Esophagus mucosa (tissue), 1 donor: ENCODE data around the gene NLGN3. TPM values are rescaled to one million over a fixed set of nuclear protein-coding genes. Genes with fewer than 3 reads are reported as not detected.
"Not testable (repeated sequence)": the region's sequence is repeated elsewhere in the genome, so short reads cannot be mapped to it uniquely, and the experiment has no call there.

Experiments
- ATAC-seq: fragments of 200-7000 bp; cut with Tn5 transposase; one replicate; pipeline ENCODE4 v1.9.1; 2020
- total RNA-seq: library from RNA; stranded (reverse); gene quantifications from one replicate; pipeline ENCODE4 v1.2.4, GENCODE V29; 2023
- donor health status: DM: yes; HTN: yes; CAD: no.

NLGN3 gene
- total RNA-seq, 1 donor from 2014 or later, result 0.08 TPM

DNA sequence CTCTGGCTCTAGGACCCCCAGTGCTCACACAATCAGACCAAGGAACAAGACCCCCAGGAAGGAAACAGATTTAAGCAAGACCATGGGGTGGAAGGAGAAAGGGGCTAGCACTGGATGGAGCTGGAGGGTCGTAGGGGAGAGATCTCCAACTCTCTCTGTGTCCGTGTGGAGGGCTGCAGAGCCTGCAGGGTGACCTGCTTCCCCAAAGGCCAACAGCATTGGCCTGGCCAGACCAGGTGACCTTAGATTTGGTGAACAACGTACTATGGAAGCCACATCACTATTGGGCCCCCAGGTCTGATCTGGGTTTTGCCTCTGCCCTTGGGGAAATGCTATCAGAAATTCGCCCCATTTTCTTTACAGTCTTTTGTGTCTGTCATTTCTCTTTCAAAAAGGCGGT, 26.0 kb downstream of the NLGN3 start:
- no peak for ATAC-seq

DNA sequence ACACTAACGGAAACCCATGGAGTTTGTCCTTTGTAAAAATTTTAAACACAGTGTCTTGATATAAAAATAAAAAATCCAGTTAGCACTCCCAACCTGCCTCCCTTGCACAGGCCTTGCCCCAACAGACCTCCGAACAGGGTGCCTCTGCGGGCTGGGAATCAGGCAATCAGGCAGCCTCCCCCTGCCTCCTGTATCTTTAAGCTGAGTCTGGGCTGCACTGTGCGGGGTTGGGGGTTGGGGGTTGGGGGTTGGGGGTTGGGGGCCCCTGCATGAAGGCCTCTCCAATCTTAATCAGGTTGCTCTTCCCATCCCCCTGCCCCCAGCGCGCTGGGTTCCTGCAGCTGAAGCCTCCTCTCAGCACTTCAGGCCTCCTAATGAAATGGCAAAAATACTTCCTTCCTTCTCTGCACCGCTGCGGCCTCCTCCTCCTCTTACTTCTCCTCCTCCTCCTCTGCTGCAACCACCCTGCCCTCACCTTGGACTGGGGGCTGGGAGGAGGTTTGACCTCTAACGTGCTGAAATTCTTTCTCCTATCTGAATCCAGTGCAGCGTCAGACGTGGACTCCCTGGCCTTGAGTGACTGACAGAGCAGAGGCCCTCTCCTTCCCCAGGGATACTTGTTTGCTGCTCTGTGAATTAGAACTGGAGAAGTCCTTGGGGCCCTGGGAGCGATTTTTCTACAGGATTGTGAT, 26.6 kb downstream of the NLGN3 start:
- ATAC-seq, result no peak

DNA sequence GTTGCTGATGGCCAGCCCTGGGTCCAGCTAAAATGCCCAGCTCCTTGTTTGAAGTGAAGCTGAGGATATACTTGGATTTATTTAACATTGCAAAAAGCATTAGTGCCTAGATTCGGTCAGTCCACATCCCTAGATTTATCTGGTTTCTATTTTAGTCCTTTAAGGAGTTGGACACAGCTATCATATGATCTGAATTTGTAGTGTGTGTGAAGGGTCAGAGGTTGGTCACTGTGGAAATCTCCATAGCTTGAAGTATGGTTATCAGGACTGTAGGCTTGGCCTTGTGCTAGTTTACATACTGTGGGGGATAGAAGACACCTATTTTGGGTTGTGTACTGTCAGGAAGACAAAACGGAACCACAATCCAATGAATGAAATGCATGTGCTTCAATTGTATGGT, 28.8 kb downstream of the NLGN3 start:
- no peak for ATAC-seq

DNA sequence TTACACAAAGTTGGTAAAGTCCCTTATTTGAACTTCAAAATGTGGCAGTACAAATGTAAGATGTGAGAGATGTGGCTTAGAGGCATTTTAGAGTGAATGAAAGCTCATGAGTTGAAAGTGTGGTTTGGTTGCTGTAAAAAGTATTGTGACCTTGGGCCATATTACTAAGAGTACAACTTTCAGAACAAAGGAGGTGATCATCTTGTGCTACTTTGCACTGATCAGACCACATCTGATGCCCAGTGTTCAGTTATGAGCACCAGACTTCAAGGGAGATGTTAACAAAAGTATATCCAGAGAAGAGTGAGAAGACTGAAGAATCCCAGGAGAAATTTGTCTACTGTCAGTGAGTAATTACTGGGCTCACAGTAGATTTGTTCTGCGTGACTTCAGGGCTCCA, 30.2 kb downstream of the NLGN3 start:
- ATAC-seq, result no peak

DNA sequence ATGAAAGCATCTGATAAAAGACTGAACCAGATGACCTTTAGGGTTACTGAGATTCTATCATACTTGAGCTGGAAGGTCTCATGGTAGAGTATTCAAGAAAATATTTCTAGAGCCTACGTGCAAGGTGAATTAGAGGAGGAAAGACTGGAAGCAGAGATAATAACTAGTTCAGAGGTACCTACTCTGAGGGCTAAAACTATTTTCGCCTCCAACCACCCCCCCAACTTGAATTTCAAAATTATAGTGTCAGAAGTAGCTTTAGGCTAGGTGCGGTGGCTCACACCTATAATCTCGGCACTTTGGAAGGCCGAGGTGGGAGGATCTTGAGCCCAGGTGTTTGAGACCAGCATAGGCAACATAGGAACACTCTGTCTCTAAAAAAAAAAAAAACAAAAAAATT, 30.9 kb downstream of the NLGN3 start:
- ATAC-seq, result no peak

DNA sequence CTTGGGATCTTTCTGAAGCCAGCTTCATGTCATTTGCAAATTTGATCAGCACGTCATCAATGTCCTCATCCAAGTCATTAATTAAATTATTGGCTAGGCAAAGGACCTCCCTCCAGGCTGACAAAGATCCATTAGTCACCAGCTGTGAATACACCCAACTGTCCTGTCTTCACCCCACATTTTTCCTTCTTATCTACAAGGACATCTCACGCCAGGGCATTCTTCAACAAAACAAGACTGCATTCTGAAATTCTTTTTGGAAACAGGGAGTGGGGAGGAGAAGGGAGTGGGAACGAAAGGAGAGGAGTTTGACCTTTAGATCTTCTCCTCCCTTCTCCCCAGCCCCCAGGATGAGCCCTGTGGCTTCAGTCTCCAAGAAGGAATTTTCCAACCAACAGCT, 32.7 kb downstream of the NLGN3 start:
- ATAC-seq, result no peak

DNA sequence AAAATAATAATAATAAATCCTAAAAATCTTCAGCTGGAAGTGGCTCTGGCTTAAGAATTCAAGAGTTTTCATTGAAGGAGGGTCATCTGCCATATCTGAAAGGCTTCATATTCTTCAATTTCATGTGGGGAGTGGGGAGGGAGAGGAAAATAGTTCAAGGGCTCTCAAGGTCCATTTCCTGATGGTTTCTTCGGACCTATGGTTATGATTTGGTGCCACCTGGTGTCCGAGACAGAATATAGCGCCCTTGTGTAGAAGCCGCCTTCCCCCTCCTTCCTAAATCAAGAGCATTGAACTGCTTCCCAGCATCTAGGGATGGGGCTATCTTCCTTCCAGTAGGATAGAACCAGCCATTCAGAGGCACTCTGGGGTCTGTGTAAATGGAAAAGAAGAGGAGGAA, 34.3 kb downstream of the NLGN3 start:
- peak; percentile 53 for ATAC-seq

DNA sequence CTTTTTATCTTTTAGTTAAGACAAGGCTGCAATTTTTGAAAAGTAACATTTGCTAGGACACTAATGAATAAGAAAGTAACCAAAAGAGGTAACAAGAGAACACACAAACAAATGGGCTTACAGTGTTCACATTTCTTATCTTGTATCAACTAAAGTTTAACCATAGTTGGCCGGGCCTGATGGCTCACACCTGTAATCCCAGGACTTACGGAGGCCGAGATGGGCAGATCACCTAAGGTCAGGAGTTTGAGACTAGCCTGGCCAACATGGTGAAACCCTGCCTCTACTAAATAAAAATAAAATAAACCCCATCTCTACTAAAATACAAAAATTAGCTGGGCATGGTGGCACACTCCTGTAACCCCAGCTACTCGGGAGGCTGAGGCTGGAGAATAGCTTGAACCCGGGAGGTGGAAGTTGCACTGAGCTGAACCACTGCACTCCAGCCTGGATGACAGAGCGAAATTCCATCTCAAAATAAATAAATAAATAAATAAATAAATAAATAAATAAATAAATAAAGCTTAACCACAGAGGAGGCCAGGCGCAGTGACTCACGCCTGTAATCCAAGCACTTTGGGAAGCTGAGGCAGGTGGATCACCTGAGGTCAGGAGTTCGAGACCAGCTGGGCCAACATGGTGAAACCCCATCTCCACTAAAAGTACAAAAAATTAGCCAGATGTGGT, 36.1 kb downstream of the NLGN3 start:
- ATAC-seq, result not testable (repeated sequence)

DNA sequence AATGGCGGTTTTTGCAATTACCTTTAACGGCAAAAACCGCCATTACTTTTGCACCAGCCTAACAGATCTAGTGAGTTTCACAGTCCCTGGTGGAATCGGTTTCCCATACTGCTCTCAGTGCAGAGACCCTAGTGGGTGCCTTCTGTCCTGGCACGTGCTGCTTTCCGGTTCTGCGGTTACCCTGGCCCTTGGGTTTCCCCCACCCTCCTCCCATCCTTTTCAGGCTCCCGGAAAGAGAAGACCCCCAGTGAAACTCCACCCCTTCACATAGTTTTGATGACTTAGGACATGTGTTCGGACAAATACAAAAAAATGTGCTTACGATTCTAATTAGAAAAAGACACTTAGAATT, 36.9 kb downstream of the NLGN3 start:
- ATAC-seq, result peak; percentile 36

DNA sequence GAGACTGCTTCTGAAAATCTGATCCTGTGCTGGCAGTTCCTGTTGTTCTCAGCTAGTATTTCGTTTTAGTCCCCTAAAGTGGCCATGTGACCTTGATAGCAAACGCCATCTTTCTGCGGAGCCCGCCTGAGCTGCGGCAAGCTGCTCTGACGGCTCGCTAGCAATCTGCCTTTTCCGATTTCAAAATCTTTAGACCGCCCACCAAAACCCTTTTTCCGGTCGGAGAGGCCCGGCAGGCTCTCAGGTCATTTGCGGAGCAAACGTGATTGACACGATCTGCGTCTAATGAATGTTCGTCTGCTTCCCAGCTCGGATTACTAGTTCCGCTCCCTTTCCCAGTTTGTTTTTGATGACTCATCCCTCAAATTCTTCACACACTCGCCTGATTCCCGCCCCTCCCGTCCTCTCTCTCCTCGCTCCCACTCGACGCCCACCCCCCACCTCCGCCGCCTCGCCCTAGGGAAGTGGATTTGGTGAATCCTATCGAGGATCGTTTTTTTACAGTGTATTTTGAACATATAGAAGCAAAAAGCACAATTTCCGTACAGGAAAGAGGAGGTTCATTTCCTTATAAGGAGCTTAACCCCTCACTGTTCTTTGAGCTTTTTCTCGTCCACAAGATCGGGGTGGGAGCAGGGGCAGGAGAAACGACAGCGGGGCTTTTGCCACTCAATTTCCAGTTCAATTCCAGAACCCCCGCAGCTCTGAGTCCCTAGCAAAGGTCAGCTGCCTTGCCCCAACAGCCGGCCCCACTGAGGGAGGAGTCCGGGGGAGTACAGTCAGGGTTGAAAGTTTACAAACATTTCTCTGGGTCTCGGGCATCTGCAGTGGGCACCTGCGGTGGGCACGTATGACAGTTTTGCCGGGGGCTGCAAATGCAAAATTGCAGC, 37.5 kb downstream of the NLGN3 start:
- ATAC-seq, result peak; percentile 91

DNA sequence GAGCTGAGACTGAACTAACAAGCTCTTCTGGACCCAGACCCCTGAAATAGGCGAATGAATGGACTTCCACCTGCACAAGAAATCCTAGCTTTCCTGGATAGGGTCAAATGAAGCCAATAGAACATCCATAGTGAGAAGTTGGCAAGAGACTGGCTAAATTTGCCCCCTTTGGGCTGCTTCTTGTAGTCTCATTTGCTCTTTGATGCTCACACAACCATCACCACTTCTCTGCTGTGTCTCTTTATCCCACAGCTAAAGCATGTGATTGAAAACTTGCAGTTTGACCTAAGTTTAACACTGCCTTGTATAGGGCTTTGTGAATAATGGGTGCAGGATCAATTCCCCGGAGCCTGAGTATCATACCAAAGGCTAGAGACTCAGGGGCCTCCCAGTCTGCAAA, 38.2 kb downstream of the NLGN3 start:
- ATAC-seq, result no peak

DNA sequence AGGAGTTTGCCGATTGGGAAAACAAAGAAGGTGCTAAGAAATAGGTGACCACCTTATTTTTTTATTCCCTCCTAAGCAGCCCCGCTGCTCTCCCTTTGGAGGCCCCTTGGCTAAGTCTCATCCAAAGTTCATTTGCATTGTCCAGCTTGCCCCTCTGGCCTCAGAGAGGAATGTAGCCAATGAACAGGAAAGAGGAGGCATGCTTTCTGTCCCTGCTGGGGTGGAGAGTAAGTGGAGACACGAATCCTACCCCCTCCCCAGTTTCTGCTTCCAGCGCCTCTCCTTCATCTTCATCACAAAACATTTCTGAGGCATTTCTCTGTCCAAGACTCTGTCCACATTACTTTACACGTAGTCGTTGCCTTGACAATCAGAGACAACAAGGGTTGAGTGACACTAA, 38.7 kb downstream of the NLGN3 start:
- ATAC-seq, result no peak

DNA sequence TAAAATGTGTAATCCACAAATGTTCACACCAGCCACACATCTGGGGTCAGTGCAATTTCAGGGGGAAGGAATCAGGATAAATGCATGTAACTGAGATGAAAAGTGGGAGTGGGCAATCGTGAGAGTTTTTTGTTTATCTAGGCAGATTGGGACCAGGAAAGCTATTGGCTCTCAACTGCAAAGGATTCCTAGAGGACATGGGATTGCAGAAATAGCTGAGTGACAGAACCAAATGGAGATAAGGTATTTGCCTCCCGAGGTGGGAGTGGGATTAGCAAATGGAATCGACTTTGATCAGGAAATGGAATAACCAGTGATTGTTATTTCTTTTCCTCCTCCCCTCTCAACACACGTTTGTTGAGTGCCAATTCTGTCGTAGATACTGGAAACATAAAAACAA, 39.5 kb downstream of the NLGN3 start:
- ATAC-seq, result no peak

DNA sequence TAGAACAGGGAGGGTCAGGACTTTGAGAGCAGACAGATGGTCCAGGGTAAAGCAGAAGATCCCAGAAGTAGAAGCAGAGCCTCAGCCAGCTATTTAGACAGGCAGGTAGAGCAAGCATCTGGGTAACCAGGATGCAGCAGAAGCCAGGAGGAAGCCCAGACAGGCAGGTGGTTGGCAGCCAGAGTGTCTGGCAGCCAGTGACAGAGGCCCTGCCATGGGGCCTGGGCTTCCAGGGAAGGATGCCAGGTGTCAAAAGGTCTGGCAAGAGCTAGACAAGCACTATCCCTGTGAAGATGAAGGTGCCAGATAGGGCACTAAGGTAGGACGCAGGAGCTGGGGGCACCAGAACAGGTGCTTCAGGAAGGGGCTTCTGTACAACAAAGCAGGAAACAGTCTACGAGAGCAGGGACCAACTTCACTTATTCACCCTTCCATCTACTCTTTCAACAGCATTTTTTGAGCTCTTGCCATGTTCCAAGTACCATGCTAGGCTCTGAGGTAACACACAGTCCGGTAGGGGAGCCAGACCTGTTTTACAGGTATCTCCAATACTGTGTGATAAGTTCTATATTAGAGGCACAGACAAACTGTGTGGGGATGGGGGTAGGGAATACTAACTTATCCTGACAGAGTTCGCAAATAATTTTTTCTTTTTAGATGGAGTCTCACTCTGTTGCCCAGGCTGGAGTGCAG, 40.3 kb downstream of the NLGN3 start:
- peak; percentile 47 for ATAC-seq

DNA sequence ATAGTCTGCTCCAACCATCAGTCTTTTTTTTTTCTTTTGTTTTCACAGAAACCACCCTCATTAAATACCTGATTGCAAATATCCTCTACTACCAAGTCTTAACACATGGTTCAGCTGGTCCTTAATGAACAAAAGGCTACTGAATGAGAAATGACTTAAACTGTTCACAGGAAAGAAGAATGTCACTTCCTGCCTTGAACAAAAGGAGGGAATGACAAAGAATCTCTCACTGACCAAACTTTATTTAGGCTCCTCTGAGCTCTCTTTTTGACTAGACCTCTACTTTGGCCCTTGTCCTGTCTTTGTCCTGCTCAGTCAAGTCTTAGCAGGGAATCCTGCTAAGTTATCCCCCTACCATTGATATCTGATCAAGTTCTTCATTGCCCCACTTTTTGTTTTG, 46.6 kb downstream of the NLGN3 start:
- no peak for ATAC-seq

DNA sequence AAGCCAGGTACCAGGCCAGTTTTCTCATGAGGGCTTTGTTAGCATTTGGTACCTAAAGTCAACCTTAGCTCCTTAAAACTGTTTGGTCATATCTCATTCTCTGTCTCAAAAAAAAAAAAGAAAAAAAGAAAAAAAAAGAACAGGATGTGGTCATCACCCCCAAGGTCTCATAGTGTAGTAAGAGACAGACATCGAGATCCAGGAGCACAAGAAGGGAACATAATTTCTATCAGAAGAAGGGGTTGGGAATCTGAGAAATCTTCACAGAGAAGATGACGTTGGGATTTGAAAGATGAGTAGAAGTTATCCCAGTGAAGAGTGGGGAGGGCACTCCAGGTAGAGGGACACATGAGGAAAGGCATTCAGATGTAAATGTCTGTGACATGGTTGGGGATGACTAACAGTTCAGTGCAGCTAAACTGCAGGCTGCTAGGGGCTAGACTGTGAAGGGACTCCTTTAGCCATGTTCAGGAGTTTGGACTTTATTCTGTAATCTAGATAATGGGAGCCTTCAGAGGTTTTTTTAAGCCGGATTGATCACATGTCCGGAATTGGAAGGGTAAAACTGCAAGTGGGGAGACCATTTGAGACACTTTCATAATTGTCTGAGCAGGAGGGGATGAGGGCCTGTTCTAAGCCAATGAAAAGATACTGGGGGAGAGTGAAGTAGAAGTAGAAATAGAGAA, 51.5 kb downstream of the NLGN3 start:
- ATAC-seq, result no peak

DNA sequence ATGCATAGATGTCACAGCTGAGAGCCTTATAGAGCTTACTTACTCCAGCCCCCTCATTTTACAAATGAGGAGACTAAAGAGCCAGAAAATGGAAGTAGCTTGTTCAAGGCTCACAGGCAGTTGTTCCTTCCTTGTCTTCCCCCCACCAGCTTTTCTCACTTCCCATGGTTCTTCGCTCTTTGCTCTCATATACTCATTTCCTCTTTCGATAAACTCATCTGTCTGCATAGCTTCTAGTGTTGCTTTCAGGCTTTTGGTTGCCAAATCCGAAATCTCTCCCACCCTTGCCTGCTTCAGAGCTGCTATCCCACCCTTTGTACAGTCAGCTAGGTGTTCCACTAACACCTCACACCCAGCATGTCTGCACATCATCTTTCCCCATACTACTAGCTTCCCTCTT, 53.4 kb downstream of the NLGN3 start:
- no peak for ATAC-seq

DNA sequence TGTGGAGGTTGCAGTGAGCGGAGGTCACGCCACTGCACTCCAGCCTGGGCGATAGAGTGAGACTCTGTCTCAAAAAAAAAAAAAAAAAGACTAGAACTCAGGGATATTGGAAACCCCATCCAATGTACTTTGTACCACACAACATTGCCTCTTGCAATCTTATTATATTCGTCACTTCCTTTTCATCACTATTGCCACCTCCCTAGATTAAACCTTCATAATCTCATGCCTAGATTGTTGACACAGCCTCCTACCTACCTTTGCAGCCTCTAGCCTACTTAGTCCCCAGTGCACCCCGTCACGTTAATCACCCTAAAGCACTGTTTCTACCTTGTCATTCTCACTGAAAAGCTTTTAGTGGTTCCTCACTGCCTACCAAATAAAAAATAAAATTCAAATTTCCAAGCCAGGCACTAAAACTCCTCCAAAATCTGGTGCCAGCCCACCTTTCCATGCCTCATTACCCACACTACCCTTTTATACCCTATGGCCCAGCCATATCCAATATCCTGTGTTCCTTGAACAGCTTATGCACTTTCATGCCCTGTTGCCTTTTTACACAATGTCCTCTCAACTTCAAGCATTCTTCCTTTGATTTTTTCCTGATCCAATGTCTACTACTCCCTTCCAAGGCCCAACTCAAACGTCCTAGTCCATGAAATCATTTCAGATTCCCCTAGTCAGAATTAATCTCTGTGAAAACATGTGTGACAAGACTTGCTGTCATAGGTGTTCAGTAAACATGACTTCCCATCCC, 54.8 kb downstream of the NLGN3 start:
- no peak for ATAC-seq

DNA sequence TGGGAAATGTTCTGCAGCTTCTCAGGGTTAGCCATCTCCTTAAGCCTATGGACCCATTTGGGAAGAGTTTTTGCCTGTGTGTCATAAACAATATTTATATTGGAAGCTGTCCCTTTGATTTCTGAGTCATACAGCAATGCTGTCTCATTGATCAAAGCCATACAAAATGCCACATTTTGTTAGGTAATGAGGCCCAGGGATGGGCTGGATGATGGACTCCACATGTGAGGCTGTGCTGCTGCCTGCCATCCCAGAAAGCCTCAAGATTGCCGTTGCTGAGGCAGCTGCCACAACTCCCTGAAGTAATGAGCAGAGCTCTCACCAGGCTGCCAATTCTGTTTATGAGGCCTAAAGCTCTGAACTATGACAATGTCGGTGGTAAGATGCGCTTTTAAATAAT, 66.2 kb downstream of the NLGN3 start:
- no peak for ATAC-seq

DNA sequence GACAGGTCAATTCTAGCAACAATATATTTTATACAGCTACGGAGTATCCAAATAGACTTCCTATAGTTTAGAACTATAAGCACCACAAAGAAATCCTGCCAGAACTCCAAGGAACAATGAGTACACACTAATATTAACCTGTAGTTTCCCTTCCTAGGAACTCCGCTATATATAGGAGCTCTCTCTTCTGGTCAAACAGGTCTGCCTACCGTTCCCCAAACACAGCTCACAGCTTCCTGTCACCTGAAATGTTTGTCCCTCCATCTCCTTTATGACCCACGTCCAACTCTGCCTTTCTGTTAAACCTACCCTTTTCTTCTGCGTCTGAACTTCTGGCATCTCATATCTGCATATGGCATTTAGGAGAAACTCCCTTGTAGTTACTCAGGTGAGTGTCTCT, 67.9 kb downstream of the NLGN3 start:
- ATAC-seq, result no peak

DNA sequence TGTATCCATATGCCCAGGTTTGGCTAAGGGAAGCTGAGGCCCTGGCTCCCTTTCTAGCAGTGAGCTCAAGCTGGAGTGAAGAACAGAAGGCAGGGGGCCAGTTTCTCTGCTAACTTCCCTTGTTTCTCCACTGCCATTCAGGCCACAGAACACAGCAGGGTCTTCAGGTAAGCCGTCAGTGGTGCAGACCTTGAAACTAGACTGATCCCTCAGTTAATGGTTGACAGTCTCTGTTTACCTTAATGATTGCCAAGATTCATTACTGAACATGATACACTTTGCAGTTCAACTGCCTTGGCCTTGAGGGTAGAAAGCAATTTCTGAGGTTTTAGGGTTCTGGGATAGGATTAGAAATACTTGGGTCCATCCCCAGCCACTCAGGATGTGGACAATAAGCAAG, 69.5 kb downstream of the NLGN3 start:
- no peak for ATAC-seq
